Neural cell (in vitro differentiated cells): ENCODE results near the gene APAF1. TPM values are rescaled to one million over a fixed set of nuclear protein-coding genes. Genes with fewer than 3 reads are reported as not detected.

Experiments used
- H2AFZ ChIP-seq: fragments of 200-600, 300-800 bp; sonication (generic), shearing (Covaris generic); 2 replicates; pipeline ENCODE4 v1.6.0; 2014; ENCODE audit warnings: low read depth, mild to moderate bottlenecking, antibody characterized with exemption, low read length, moderate library complexity
- H3F3A ChIP-seq: fragments of 200-600 bp; shearing (Covaris generic); 2 replicates; pipeline ENCODE4 v1.6.1; 2016; ENCODE audit warnings: mild to moderate bottlenecking, moderate library complexity, mixed read lengths, antibody characterized with exemption, low read length; ENCODE audit not compliant: insufficient read depth, poor library complexity, severe bottlenecking
- H3K27ac ChIP-seq: fragments of 200-600, 300-800 bp; sonication (generic), shearing (Covaris generic); 2 replicates; pipeline ENCODE4 v1.5.1; 2014; ENCODE audit warnings: mild to moderate bottlenecking, low read length, moderate library complexity
- H3K27me3 ChIP-seq: fragments of 300-800, 200-600 bp; sonication (generic), shearing (Covaris generic); 2 replicates; pipeline ENCODE4 v1.6.0; 2014; ENCODE audit warnings: mild to moderate bottlenecking, low read depth, low read length, moderate library complexity; ENCODE audit not compliant: insufficient read depth
- H3K36me3 ChIP-seq: fragments of 300-800, 200-600 bp; sonication (generic), shearing (Covaris generic); 2 replicates; pipeline ENCODE4 v1.5.1; 2014; ENCODE audit warnings: mild to moderate bottlenecking, antibody characterized with exemption, low read length, moderate library complexity; ENCODE audit not compliant: insufficient read depth
- H3K4me2 ChIP-seq: fragments of 300-800, 200-600 bp; sonication (generic), shearing (Covaris generic); 2 replicates; pipeline ENCODE4 v1.6.0; 2014; ENCODE audit warnings: mild to moderate bottlenecking, low read length
- H3K4me3 ChIP-seq: fragments of 300-800, 200-600 bp; sonication (generic), shearing (Covaris generic); 2 replicates; pipeline ENCODE4 v1.5.1; 2014; ENCODE audit warnings: mild to moderate bottlenecking, low read length, moderate library complexity
- H3K79me2 ChIP-seq: fragments of 200-600 bp; shearing (Covaris generic); replicated peaks from 2 replicates; pipeline ENCODE4 v1.6.0; 2014; ENCODE audit warnings: mild to moderate bottlenecking, low read length, moderate library complexity; ENCODE audit not compliant: insufficient read depth
- H3K9ac ChIP-seq: fragments of 300-800, 200-600 bp; sonication (generic), shearing (Covaris generic); 2 replicates; pipeline ENCODE4 v1.6.1; 2016; ENCODE audit warnings: mild to moderate bottlenecking, low read length, mixed read lengths
- H3K9me2 ChIP-seq: fragments of 200-600 bp; shearing (Covaris generic); 2 replicates; pipeline ENCODE4 v1.6.1; 2016; ENCODE audit warnings: mild to moderate bottlenecking, low read length, mixed read lengths; ENCODE audit not compliant: insufficient read depth
- H3K9me3 ChIP-seq: fragments of 200-600, 300-800 bp; sonication (generic), shearing (Covaris generic); 2 replicates; pipeline ENCODE4 v1.6.1; 2016; ENCODE audit warnings: mild to moderate bottlenecking, mixed run types, low read length, moderate library complexity, mixed read lengths
- H4K20me1 ChIP-seq: fragments of 200-600 bp; shearing (Covaris generic); 2 replicates; pipeline ENCODE4 v1.6.1; 2016; ENCODE audit warnings: mild to moderate bottlenecking, mixed run types; ENCODE audit not compliant: insufficient read depth
- EP300 ChIP-seq: fragments of 450-650 bp; conservative IDR thresholded peaks from 2 replicates; pipeline ENCODE4 v1.6.1; 2014; ENCODE audit warnings: antibody characterized with exemption, mild to moderate bottlenecking, moderate library complexity; ENCODE audit not compliant: poor library complexity, severe bottlenecking
- EZH2 ChIP-seq: fragments of 200-600, 300-800 bp; shearing (Covaris generic), sonication (generic); IDR thresholded peaks from 2 replicates; pipeline ENCODE4 v1.6.1; 2014; ENCODE audit warnings: antibody characterized with exemption, low read length, borderline replicate concordance, mild to moderate bottlenecking; ENCODE audit not compliant: insufficient read depth, poor library complexity, severe bottlenecking
- MXI1 ChIP-seq: fragments of 450-650 bp; conservative IDR thresholded peaks from 2 replicates; pipeline ENCODE4 v1.6.1; 2014; ENCODE audit warnings: antibody characterized with exemption, mild to moderate bottlenecking; ENCODE audit not compliant: poor library complexity, severe bottlenecking
- POLR2AphosphoS5 ChIP-seq: IDR thresholded peaks from 2 replicates; pipeline ENCODE4 v1.6.1; 2012
- RAD21 ChIP-seq: fragments of 450-650 bp; conservative IDR thresholded peaks from 2 replicates; pipeline ENCODE4 v1.6.1; 2014; ENCODE audit warnings: antibody characterized with exemption, mild to moderate bottlenecking, moderate library complexity
- REST ChIP-seq: IDR thresholded peaks from 2 replicates; pipeline ENCODE4 v1.6.1; 2012; ENCODE audit warnings: borderline replicate concordance
- SMC3 ChIP-seq: fragments of 450-650 bp; conservative IDR thresholded peaks from 2 replicates; pipeline ENCODE4 v1.6.1; 2014; ENCODE audit warnings: antibody characterized with exemption, mild to moderate bottlenecking, moderate library complexity; ENCODE audit not compliant: poor library complexity
- TAF1 ChIP-seq: IDR thresholded peaks from 2 replicates; pipeline ENCODE4 v1.6.1; 2012; ENCODE audit warnings: low read depth
- polyA plus RNA-seq: library from polyadenylated mRNA; depleted of rRNA; stranded (reverse); fragments of >200 nt; gene quantifications from 2 replicates; pipeline ENCODE4 v1.2.3, GENCODE V29; 2014
- TF ChIP-seq, protein P1 (sequence below): fragments of 450-650 bp; IDR thresholded peaks from 2 replicates; pipeline ENCODE4 v1.5.1; 2014; ENCODE audit warnings: antibody characterized with exemption, mild to moderate bottlenecking, moderate library complexity; ENCODE audit not compliant: poor library complexity, severe bottlenecking

APAF1 gene
- polyA plus RNA-seq, 1 donor from 2014 or later, result 32.2 TPM

DNA sequence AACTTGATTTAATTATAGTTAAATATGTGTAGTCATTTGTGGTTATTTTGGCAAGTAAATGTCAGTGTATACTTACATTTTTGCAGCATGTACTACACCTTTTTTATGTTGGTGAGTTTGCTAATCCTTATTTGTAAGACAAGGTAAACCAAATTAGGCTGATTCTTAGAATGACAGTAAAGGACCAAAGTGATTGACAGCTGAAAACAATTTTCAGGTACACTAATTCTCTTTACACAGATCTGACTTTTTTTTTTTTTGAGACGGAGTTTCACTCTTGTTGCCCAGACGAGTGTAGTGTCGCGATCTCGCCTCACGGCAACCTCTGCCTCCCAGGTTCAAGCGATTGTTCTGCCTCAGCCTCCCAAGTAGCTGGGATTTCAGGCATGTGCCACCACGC is 43.2 kb upstream of the APAF1 start:
- H2AFZ ChIP-seq, result no peak overlapping the region
- no peak for TF ChIP-seq SMC3
- no peak for TF ChIP-seq REST
- no peak for TF ChIP-seq MXI1
- TF ChIP-seq, protein P1, sequence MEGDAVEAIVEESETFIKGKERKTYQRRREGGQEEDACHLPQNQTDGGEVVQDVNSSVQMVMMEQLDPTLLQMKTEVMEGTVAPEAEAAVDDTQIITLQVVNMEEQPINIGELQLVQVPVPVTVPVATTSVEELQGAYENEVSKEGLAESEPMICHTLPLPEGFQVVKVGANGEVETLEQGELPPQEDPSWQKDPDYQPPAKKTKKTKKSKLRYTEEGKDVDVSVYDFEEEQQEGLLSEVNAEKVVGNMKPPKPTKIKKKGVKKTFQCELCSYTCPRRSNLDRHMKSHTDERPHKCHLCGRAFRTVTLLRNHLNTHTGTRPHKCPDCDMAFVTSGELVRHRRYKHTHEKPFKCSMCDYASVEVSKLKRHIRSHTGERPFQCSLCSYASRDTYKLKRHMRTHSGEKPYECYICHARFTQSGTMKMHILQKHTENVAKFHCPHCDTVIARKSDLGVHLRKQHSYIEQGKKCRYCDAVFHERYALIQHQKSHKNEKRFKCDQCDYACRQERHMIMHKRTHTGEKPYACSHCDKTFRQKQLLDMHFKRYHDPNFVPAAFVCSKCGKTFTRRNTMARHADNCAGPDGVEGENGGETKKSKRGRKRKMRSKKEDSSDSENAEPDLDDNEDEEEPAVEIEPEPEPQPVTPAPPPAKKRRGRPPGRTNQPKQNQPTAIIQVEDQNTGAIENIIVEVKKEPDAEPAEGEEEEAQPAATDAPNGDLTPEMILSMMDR, result no peak
- TF ChIP-seq POLR2AphosphoS5, result no peak
- TF ChIP-seq EP300, result no peak
- TF ChIP-seq EZH2, result no peak
- no peak for TF ChIP-seq RAD21
- no peak for TF ChIP-seq TAF1
- peaks cover 6% of the 10 kb centered on the region for H3K36me3 ChIP-seq
- H3K79me2 ChIP-seq, result peaks cover 13% of the 10 kb centered on the region
- H3K9me2 ChIP-seq, result no peaks in the 10 kb centered on the region
- no peaks in the 10 kb centered on the region for H4K20me1 ChIP-seq
- H3K27me3 ChIP-seq, result no peaks in the 10 kb centered on the region
- no peak overlapping the region for H3K27ac ChIP-seq
- H3K9ac ChIP-seq, result no peak overlapping the region
- no peak overlapping the region for H3K4me2 ChIP-seq
- H3K4me3 ChIP-seq, result no peak overlapping the region
- H3F3A ChIP-seq, result no peaks in the 10 kb centered on the region
- no peaks in the 10 kb centered on the region for H3K9me3 ChIP-seq

DNA sequence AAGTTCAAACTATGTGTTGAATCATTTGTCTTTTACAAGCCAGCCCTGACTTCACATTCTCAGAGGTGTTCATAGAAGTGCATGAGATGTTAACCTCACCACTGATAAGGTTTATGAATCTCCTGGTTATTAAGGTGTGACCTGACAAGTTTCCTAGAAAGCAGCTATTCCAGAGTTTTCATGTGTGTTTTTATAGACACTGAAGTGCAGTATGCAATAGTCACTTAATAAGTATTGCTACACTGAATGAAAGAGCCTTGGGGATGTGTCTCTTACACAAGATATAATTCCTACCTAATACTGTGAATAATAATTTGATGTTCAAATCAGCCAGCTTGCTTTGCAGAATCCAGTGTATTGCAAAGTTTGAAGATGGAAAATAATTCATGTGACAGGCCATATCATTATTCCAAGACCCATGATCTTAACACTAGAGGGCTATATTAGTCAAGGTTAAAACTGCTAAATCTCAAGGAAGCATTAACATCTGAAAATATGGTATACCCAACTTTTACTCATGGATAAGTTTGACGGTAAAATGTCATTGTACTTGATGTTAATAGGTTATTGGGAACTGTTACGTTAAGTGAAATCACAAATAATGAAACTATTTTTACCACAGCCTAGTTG is 38.6 kb upstream of the APAF1 start:
- H3K4me2 ChIP-seq, result no peak overlapping the region

More for the DNA sequence above, 38.6 kb upstream of the APAF1 start:
- Histone ChIP-seq H3K27ac (no peak overlapping the region), H3K36me3 (no peaks in the 10 kb centered on the region), H3K79me2 (no peaks in the 10 kb centered on the region), H3K27me3 (no peaks in the 10 kb centered on the region), H3K4me3 (no peak overlapping the region), H3F3A (no peaks in the 10 kb centered on the region), H4K20me1 (no peaks in the 10 kb centered on the region), H3K9ac (no peak overlapping the region), H2AFZ (no peak overlapping the region), H3K9me3 (no peaks in the 10 kb centered on the region), H3K9me2 (no peaks in the 10 kb centered on the region)
- TF ChIP-seq MXI1 (no peak), RAD21 (no peak), EZH2 (no peak)
